CD4-positive, alpha-beta T cell treated with Interleukin-21 for 1 hour (primary cell): ENCODE measurements around the gene MAP3K4.
A peak's percentile ranks its signal among the peaks of the same experiment; 100 is the strongest.

ENCODE experiments used
- DNase-seq: peaks from one replicate; pipeline ENCODE4 v3.0.0-alpha.2; 2020

Gene MAP3K4

DNA sequence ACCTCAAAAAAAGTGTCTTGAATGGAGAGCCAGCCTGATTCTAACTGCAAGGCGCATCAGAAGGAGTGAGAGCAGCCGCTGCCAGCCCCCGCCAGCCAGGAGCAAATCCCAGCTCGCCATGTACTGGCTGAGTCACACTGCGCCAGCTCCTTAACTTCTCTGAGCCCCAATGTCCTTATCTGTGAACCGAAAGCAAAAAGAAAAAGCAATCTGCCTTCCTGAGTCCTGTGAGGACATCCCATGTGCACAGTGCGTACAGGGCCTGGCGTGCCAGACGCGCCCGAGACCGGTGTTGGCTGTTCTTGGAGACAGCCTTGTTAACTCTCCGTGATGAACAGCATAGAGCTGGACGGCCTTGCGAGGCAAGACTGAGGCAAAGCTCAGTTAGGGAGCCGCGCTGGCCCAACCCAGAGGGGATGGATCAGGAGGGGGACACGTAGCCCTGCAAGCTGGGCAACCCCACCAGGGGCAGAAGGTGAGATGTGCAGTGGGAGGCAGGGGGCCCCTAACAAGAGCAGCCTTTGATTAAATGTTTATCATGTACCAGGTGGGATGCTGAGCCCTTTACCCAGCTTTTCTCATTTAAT, 159.6 kb downstream of the MAP3K4 start:
- no peak for DNase-seq

DNA sequence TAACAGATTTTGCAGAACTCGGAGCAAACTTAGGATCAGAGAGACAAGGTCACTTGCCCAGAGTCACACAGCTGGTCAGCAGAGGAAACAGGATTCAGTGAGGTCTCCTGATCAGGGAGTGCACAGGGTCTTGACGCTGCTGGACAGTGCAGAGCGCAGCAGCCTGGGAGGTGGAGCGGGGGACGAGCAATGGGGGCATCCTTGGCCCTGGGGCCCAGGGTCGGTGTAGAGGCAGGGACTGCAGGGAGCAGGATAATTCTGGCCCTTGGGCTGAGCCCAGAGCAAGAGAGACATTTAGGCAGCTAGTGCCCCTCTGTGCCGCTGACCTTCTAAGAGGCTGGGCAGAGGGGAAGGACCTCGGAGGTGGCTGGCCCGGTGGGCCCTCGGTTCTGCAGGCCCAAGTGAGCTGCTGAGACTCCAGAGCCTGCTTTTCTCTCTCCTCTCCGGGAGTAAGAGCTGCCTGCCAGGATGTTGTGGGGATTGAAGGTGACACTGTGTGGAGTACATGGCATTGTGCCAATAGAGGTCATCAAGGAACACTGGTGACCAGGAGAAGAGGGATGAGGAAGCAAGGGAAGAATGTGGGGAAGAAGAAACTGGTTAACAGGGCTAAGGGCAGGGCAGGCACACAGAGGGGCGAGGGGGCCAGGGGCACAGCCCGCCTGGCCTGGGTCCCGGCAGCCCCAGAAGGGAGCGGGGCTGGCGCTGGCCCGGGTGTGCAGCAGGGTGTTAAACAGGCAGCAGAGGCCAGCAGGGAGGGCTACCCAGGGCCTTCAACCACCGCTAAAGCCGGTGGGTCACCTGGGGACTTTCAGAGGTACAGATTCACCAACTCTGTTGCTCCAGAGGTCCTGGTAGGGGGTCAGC, 160.3 kb downstream of the MAP3K4 start:
- no peak for DNase-seq

DNA sequence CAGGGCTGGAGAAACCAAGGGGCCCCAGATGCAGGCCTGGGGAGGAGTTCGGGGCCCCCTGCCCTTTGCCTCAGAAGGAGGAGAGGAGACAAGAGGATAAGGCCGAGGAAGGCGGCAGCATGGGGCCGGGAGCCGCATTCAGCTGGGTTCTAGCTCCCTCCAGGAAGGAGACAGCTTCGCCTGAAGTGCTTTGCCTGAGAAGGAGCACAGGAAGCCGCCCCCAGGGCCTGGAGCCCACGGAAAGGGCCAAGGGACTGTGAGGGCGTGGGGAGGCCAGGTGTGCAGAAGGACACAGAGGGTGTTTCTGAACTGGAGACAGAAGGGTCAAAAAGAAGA, 160.9 kb downstream of the MAP3K4 start:
- no peak for DNase-seq

DNA sequence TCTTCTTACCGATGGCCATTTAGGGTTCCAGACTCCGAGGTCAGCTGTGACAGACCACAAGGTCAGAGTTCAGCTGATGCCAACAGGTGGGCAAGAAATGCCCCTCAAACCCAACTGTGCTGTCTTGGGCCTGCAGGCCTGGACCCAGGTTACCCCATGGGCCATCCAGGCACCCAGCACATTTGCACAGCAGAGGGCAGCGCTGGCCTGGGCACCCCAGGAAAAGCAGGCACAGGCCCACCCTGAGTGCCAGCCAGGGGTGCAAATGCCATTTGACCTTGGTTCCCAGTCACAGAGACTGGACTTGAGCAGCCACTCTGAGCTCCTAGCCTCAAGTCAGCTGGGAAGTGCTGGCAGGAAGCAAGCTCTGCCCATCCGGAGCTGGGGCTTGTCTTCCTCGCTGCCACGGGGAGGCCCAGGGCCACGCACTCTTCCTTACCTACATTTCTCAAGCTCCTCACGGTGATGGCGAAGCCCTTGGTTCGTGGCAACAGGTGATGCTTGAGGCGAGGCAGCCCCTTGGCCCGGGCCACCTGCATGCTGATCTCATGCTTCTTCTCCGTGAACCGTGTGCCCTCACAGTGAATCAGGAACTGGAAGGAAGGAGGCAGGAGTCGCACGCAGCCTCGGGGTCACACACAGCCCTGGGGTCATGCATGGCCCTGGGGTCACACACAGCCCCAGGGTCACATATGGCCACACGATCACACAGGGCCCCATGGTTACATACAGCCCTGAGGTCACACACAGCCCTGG, 161.5 kb downstream of the MAP3K4 start:
- DNase-seq, result peak; percentile 15

DNA sequence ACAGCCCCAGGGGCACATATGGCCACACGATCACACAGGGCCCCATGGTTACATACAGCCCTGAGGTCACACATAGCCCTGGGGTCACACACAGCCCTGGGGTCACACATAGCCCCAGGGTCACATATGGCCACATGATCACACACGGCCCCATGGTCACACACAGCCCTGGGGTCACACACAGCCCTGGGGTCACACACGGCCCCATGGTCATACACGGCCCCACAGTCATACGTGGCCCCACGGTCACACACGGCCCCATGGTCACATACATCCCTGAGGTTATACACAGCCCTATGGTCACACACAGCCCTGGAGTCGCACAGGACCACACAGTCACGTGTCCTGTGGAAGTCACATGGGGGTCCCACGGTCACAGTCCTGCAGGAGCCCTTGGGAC, 162.2 kb downstream of the MAP3K4 start:
- no peak for DNase-seq

DNA sequence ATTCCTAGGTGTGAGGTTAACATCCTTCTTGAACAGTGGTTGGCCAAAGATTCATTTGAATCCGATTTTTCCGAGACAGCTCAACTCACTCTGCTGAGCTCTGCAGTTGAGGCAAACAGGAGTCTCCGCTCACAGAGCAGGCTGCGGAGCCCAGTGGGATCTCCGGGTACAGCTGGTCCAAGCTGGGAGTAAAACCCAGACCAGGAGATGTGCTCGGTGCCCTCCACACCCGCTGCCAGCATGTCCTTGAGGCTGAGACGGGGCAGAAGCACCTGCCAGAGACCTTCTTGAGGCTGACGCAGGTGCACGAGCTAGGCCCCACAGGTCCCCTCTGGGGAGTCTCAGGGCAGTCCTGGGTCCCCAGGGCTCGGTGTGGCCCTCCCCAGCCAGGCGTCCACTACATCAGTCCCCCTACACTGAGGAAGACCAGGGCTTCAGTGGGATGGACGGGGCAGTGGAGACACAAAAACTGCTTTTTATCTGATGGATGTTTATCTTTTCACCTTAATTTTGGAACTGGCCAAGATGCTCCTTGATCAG, 163.3 kb downstream of the MAP3K4 start:
- DNase-seq, result no peak

DNA sequence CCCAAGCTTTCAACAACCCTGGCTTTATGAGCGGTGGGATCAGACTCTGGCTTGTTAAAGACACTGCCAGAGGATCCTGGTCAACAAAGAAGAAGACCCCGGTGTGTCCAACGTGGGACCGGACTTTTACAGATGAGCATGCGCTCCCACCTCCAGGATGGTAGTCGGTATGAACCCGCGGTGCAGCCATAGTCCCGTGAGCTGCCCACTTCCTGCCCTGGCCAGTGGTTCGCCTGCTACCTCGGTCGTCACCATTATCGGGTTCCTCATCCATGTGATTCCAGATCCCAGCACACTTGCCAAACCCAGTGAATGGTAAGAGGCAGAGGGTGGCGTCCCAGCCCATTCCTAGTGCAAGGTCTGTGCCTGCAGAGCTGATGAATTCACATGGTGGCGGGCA, 169.6 kb downstream of the MAP3K4 start:
- no peak for DNase-seq

DNA sequence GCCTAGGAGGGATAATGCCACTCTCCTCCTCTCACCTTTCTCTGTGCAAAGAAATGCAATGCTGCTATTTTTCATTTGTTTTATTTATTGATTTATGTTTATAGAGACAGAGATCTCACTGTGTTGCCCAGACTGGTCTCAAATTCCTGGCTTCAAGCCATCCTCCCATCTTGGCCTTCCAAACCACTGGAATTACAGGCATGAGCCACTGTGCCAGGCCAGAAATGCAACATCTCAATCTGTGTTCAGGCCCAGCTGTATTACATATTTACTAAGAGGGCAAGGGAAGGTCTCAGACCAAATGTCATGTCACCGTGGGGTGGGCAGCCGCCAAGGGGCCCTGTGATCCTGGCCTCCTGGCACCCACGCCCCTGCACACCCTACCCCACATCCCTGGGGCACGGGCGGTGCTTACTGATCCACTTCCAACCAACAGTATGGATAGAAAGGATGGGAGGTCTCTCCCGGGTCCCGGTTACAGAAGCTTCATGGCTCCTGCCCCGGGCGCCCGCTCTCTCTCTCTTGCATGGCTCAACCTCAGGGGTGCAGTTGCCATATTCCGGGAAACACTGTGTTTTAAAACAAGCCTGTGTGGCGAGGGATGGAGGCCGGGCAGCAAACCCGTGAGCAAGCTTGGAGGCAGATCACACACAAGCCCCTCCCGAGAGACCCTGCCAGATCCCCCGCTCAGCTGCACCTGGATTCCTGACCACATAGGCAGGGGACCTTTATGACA, 170.5 kb downstream of the MAP3K4 start:
- DNase-seq, result no peak

DNA sequence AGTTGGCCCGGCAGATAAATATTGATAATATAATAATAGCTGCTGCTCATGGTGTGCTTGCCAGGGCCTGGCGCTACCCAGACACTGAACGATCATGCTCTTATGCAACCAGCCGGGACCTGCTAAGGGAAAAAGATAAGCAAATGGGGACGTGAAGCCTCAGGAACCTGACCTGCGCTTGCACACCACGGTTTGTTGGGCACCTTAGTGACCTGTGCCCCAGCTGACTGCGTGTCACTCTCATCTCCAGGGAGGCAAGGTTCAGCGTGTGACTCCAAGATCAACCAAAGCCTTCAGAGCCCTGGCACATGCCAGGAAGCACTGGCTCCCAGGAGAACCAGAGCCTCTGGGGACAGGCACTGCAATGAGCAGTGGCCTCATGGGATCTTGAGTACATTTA, 171.2 kb downstream of the MAP3K4 start:
- DNase-seq, result no peak

DNA sequence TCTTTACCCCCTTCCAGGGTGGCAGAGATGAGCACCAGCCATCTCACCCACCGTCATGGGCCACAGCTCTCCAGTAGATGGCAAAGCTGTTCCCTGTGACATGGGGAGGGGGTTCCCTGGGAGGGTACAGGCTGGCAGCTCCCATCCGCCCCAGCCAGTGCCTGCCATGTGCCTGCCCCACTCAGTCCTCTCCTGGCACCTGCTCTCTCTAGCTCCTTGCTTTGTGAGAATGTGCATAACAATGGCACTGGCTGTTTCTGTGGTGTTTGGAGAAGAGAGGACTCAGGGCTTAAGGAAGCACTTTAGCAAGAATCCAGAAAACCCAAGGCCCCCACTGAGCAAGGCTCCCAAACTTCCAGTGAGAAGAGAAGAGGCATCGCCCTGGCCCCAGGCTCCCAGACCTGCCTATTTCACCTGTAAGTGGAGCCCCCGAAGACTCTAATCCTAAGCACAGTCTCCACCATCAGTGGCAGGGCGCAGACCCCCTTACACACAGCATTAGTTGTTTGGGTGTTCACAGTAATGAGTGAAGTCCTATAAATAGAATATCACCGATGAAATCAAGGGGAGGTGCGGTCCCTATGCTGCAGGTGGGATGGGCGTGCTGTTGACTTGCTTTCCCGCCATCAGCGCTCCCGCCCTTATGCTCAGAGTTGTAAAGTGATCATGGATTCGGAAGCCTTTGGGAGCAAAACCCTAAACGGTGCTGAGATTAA, 172.1 kb downstream of the MAP3K4 start:
- no peak for DNase-seq

DNA sequence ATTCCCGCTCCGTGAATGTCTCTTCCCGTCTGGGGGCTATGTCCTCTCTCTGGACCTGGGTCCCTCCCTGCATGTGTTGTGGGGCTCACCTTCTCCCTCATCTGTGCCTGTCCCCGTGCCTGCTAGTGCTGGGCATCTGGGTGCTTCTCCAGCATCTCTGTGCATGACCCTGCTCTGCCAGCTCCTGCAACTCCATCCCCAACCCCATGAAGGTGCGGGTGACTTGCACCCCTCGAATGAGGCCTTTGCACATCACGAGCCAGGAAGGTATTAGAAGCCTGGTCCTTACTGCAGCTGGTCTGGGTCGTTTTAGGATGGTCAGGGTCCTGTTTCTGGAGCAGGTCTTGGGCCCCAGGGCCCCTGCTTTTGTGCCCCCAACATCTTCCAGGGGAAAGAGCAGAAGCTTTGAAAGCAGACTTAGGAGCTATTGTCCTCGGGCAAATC, 172.6 kb downstream of the MAP3K4 start:
- DNase-seq, result no peak

DNA sequence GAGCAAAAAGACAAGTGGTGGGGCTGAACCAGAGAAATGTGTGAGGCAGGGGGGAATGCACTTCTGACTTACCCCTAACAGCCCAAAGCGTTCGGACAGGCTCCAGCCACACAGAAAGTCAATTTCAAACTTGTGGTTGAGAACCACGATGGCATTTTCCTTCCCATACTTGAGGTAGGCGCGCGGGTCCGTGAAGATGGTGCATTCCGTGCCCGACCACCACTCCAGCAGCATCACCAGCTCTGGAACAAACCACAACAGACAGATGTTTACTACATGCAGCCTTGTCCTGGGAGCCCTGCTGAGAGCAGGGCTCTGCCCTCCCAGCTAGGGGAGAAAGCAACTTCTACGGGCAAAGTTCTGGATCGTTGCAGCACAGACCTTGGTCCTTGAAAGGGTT, 174.6 kb downstream of the MAP3K4 start:
- no peak for DNase-seq

DNA sequence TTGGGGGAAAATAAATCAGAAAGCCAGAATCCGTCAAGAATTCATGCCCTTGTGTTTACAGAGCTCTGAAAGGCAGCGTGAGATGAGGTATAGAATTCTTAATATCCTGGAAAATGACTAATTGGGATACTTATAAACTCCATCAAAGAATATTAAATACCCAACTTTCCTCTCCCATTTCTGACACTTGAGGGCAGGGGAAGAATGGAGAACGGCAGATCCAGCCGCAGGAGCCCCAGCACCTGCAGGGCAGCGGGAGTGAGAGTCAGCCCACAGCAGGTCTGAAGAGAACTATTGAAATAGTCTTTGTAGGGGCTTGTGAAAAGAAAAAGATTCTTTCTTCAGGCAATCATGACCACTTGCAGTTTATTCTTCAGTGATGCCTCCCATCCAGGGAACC, 175.1 kb downstream of the MAP3K4 start:
- no peak for DNase-seq
